HK-2 (cell line): Measurements from ENCODE around the gene SHISA2.

Experiments
- DNase-seq: peaks from one replicate; pipeline ENCODE4 v3.0.0-alpha.2; 2018; ENCODE audit not compliant: unreplicated experiment

The SHISA2 gene

GRCh38 chr13:26017932-26018665 is 33.7 kb downstream of the SHISA2 start:
- no peak for DNase-seq

- DNase-seq = no peak
These were observed 34.5 kb downstream of the SHISA2 start for GRCh38 chr13:26017196-26017921.

GRCh38 chr13:26016189-26016588 is 35.6 kb downstream of the SHISA2 start:
- DNase-seq = no peak

DNA sequence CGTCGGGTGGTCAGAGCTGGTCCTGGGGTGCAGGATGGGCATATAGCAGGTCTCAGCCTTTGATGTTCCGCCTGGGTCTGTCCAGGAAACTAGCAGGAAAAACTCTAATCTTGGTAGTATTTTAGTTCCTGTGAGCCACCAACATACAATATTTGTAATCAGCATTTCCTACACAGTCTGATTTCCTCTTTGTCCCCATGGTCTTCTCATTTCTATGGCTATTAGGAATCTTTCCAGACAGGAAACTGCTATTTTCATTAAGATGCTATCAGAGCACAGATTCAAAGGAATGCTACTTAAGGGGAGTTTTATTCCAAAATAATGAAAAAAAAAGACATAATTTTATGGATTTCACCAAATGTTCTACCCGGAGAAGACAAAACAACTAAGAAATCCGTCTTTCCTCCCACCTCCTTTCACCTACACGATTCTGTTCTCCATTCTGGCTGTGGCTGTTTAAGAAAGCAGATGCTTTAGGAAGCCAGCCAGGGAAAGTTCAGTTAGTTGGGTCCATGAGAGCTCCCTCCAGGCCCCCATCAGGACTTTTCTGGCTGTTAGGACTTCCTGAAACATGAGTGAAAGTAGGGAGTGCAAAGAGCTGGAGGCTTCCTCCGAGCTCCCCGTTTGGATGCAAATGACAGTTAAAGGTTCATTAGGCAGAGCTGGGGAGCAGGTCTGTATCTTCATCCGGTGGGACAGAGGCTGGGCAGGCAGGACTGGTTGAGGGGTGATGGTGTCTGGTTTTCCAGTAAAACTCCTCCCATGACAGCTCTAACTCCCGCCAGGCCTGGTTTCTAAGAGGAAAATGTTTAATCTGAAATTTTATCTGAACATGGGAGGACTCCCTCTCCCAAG is 36.3 kb downstream of the SHISA2 start:
- DNase-seq = no peak

- DNase-seq = no peak
These were observed 38.8 kb downstream of the SHISA2 start for GRCh38 chr13:26012995-26013394.

GRCh38 chr13:26011996-26012821 is 39.6 kb downstream of the SHISA2 start:
- DNase-seq = no peak

- DNase-seq = no peak
These were observed 40.6 kb downstream of the SHISA2 start for GRCh38 chr13:26011208-26011573.

GRCh38 chr13:26010487-26011207 is 41.2 kb downstream of the SHISA2 start:
- DNase-seq = no peak

DNA sequence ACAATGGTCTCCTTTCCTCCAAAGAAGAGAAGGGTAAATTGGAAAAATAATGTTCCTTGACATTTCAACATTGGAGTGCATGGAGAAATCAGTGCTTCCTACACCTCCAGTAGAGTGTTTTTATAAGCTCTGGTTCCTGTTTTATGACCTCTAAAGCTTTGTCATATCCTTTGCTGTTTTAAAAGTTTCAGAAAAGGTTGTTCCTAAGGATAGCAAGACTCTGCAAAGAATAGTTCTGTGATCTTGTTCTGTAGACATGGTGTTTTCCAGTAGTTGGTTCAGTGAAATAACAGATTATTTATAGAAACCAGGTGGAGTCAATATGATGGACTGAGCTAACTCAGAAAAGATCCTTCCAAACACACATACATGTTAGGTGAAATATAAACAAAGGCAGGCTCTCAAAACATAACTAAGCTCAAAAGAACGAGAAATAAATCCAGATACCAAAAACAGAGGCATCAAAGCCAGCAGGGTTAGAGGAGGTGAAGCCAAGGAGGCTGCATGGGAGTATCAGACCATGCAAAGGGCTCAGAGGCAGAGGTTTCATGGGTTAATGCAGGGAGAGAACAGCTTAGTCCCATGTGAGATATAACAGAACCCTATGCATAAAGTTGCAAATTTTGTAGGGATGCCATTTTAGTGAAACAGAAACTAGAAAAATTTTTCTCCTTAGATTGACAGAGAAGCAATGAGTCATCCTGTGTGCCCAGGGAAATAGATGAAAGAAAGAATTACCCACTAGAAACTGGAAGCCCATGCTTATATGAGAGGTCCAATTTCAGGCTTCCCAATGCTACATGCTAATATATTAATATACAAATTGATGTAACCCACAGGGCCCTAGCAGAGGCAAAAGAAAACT is 44.3 kb downstream of the SHISA2 start:
- no peak for DNase-seq
